ENCODE data around the gene FGF21. TPM values are rescaled to one million over a fixed set of nuclear protein-coding genes. Genes with fewer than 3 reads are reported as not detected.

FGF21 gene
- polyA plus RNA-seq, 1 of the 3 experiments (the other 2 are of a cell fraction) = not detected

DNA sequence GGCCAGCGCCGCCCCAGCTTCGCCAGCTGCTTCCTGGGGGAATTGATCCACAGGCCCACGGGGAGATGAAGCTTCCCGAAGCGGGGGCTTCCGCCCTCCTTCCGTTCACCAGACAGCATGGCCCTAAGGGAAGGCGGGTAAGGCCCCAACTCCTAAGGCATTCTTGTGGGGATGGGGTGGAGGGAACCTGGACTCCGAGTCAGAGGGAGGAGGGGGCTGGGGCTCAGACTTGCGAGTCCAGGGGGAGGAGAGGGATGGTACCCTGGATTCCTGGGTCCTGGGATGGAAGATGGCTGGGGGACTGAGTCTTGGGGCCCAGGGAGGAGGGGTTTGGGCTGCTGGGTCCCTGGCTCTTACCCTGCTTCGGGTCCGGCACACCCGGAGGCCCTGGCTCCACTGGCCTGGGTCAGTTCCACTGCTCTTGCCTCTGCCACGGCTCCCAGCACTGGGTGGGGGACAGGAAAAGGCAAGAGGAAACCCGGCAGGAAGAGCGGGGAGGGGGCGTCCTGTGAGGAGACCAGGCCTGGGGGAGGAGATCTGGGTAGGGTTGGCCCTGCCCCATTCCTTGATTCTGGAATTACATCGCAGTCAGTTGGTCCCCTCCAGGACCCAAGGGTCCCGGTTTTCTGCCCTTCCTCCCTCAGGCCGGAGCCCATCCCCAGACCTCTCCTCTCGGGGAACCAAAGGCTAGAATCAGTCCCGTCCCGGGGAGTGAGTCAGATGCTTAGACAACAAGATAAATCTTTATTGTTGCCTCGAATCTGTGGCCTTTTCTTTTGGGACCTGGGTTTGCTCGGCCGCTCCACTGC lies 15.0 kb upstream of the FGF21 start, which contains the start of gene RASIP1:
RASIP1 (minus strand) TSS at position 447 of the 809 bp plus-strand sequence; CDS start at position 119, 328 bp downstream.
- H3K27ac ChIP-seq (ENCODE audit: low read depth in 2 of 2, low read length in 1 of 2) = no peak within 1 kb of the TSS
- no peaks in the 10 kb centered on the region for H3K27me3 ChIP-seq (ENCODE audit: insufficient read depth)
- TF ChIP-seq, protein P1, sequence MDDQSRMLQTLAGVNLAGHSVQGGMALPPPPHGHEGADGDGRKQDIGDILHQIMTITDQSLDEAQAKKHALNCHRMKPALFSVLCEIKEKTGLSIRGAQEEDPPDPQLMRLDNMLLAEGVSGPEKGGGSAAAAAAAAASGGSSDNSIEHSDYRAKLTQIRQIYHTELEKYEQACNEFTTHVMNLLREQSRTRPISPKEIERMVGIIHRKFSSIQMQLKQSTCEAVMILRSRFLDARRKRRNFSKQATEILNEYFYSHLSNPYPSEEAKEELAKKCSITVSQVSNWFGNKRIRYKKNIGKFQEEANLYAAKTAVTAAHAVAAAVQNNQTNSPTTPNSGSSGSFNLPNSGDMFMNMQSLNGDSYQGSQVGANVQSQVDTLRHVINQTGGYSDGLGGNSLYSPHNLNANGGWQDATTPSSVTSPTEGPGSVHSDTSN (IDR thresholded peaks at IDR 0.05) = no peak
- TF ChIP-seq ELF1 (IDR thresholded peaks at IDR 0.05) = no peak
- TF ChIP-seq FOSL2 (IDR thresholded peaks at IDR 0.05; ENCODE audit: borderline replicate concordance, low read depth) = no peak
- no peak for TF ChIP-seq MXI1 (IDR thresholded peaks at IDR 0.05; ENCODE audit: low read depth, low read length)
- TF ChIP-seq FOXJ3 (CRISPR knock-in tag; IDR thresholded peaks at IDR 0.05) = no peak
- TF ChIP-seq, protein P2, sequence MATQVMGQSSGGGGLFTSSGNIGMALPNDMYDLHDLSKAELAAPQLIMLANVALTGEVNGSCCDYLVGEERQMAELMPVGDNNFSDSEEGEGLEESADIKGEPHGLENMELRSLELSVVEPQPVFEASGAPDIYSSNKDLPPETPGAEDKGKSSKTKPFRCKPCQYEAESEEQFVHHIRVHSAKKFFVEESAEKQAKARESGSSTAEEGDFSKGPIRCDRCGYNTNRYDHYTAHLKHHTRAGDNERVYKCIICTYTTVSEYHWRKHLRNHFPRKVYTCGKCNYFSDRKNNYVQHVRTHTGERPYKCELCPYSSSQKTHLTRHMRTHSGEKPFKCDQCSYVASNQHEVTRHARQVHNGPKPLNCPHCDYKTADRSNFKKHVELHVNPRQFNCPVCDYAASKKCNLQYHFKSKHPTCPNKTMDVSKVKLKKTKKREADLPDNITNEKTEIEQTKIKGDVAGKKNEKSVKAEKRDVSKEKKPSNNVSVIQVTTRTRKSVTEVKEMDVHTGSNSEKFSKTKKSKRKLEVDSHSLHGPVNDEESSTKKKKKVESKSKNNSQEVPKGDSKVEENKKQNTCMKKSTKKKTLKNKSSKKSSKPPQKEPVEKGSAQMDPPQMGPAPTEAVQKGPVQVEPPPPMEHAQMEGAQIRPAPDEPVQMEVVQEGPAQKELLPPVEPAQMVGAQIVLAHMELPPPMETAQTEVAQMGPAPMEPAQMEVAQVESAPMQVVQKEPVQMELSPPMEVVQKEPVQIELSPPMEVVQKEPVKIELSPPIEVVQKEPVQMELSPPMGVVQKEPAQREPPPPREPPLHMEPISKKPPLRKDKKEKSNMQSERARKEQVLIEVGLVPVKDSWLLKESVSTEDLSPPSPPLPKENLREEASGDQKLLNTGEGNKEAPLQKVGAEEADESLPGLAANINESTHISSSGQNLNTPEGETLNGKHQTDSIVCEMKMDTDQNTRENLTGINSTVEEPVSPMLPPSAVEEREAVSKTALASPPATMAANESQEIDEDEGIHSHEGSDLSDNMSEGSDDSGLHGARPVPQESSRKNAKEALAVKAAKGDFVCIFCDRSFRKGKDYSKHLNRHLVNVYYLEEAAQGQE (IDR thresholded peaks at IDR 0.05; ENCODE audit: low read depth, low read length) = no peak
- TF ChIP-seq YY1 (IDR thresholded peaks at IDR 0.05; ENCODE audit: low read depth) = no peak
- TF ChIP-seq, protein P3, sequence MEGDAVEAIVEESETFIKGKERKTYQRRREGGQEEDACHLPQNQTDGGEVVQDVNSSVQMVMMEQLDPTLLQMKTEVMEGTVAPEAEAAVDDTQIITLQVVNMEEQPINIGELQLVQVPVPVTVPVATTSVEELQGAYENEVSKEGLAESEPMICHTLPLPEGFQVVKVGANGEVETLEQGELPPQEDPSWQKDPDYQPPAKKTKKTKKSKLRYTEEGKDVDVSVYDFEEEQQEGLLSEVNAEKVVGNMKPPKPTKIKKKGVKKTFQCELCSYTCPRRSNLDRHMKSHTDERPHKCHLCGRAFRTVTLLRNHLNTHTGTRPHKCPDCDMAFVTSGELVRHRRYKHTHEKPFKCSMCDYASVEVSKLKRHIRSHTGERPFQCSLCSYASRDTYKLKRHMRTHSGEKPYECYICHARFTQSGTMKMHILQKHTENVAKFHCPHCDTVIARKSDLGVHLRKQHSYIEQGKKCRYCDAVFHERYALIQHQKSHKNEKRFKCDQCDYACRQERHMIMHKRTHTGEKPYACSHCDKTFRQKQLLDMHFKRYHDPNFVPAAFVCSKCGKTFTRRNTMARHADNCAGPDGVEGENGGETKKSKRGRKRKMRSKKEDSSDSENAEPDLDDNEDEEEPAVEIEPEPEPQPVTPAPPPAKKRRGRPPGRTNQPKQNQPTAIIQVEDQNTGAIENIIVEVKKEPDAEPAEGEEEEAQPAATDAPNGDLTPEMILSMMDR (IDR thresholded peaks at IDR 0.05) = no peak
- TF ChIP-seq, protein P4, sequence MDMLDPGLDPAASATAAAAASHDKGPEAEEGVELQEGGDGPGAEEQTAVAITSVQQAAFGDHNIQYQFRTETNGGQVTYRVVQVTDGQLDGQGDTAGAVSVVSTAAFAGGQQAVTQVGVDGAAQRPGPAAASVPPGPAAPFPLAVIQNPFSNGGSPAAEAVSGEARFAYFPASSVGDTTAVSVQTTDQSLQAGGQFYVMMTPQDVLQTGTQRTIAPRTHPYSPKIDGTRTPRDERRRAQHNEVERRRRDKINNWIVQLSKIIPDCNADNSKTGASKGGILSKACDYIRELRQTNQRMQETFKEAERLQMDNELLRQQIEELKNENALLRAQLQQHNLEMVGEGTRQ (IDR thresholded peaks at IDR 0.05; ENCODE audit: borderline replicate concordance, low read depth, low read length) = no peak
- no peak for TF ChIP-seq NFIC (IDR thresholded peaks at IDR 0.05; ENCODE audit: borderline replicate concordance)
- TF ChIP-seq RXRA (IDR thresholded peaks at IDR 0.05; ENCODE audit: borderline replicate concordance, low read depth) = no peak
- no peak for TF ChIP-seq MEF2A (IDR thresholded peaks at IDR 0.05; ENCODE audit: borderline replicate concordance, low read depth)
- TF ChIP-seq, protein P5, sequence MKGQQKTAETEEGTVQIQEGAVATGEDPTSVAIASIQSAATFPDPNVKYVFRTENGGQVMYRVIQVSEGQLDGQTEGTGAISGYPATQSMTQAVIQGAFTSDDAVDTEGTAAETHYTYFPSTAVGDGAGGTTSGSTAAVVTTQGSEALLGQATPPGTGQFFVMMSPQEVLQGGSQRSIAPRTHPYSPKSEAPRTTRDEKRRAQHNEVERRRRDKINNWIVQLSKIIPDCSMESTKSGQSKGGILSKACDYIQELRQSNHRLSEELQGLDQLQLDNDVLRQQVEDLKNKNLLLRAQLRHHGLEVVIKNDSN (IDR thresholded peaks at IDR 0.05; ENCODE audit: borderline replicate concordance, low read depth) = no peak
- TF ChIP-seq POLR2AphosphoS5 (IDR thresholded peaks at IDR 0.05; ENCODE audit: low read depth, low read length) = no peak
- no peak for TF ChIP-seq NRF1 (IDR thresholded peaks at IDR 0.05; ENCODE audit: low read depth, low read length)
- TF ChIP-seq SMC3 (IDR thresholded peaks at IDR 0.05; ENCODE audit: low read depth, low read length) = no peak
- TF ChIP-seq EP300 (IDR thresholded peaks at IDR 0.05; ENCODE audit: borderline replicate concordance in 1 of 2, low read depth in 1 of 2, low read length in 1 of 2) = no peak
- no peak for TF ChIP-seq EZH2phosphoT487 (IDR thresholded peaks at IDR 0.05; ENCODE audit: borderline replicate concordance, low read depth)
- no peaks in the 10 kb centered on the region for H3K9me2 ChIP-seq
- H4K20me1 ChIP-seq (ENCODE audit: insufficient read depth) = no peaks in the 10 kb centered on the region
- ChIA-PET CTCF (interaction anchor here (1.0 to 2.2 kb wide), 5 partner anchors 13 to 95 kb away, joined by 3 to 22 read pairs (median 12); partner anchors contain the start of gene CA11), POLR2A (interaction anchor here (1.0 to 1.7 kb wide), 2 partner anchors 20 to 65 kb away, joined by 3 to 9 read pairs; no protein-coding TSS in a partner anchor)
- peak within 1 kb of the TSS; percentile 87 for H3K4me2 ChIP-seq
- no peak for DNase-seq
- 91% methylated on average over 25 of the region's 27 CpGs for WGBS (ENCODE audit: low lambda C conversion rate)
- 0 out of 2 replicates have a peak within 1 kb of the TSS, but pooled peaks have one; percentile 34 for H3K9ac ChIP-seq
- H3K4me1 ChIP-seq (ENCODE audit: control insufficient read depth in 1 of 2, insufficient read depth in 2 of 2, low read depth in 1 of 2, low read length in 1 of 2) = peaks cover 0 to 16% of the 10 kb centered on the region in 2 experiments; a peak in 1 of 4 replicates
- H3K9me3 ChIP-seq = no peaks in the 10 kb centered on the region
- H3F3A ChIP-seq (replicated peaks; ENCODE audit: insufficient read depth) = peaks cover 7% of the 10 kb centered on the region
- no peaks in the 10 kb centered on the region for H3K79me2 ChIP-seq (ENCODE audit: insufficient read depth)
- peak within 1 kb of the TSS; percentile 53 to 57; a peak in 3 of 4 replicates for H3K4me3 ChIP-seq (ENCODE audit: low read depth in 2 of 2, low read length in 1 of 2)
- peak within 1 kb of the TSS; percentile 88; the same call in 1 of the 2 replicates for H2AFZ ChIP-seq (ENCODE audit: low read depth)
- H3K36me3 ChIP-seq (replicated peaks in 1 of 2; ENCODE audit: control insufficient read depth in 1 of 2, insufficient read depth in 2 of 2, low read length in 1 of 2) = no peaks in the 10 kb centered on the region

Measured in SK-N-SH (cell line).